SKM-1 treated with dmso at 0.1 percent for 144 hours (cell line): ENCODE measurements around the gene ROBO2.

Experiments used
- DNase-seq: peaks from one replicate; lab custom pipeline; 2025; ENCODE audit not compliant: unreplicated experiment; lab: John Stamatoyannopoulos, UW

The ROBO2 gene

DNA sequence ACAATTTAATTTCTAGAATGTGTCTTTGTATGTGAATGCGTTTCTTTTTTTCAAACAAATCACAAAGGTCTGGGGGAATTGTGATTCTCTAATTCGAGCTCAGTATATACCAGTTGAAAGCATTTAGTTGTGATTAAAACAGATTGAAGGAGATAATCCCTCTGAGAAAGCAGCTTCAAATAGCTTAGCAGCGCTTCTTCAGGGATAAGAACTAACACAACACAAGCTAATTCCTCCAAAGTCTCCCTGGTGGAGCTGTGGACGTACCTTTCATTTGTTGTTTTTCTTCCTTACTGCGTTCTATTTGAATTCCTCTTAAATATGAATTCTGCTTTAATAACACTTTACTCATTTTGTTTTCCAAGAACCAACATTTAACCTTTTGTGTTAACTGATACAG, 286.7 kb downstream of the ROBO2 start:
- no peak for DNase-seq

DNA sequence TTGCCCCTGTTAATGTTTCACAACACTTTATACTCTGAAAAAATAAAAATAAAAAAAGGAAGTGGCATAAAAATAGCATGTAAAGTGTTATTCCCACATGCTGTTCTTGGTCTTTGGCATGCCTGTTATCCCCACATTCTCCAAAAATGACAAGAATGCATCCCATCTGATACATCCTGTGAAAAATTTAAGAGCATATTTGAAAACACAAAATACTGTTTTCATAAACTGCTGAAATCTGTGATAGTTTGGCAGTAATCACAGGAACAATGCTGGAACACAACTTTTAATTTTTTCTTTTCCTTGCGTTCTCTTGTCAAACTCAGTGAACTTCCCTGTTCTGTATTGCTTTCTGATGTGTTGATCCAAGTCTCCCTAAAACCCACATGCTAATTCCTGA, 288.8 kb downstream of the ROBO2 start:
- no peak for DNase-seq

DNA sequence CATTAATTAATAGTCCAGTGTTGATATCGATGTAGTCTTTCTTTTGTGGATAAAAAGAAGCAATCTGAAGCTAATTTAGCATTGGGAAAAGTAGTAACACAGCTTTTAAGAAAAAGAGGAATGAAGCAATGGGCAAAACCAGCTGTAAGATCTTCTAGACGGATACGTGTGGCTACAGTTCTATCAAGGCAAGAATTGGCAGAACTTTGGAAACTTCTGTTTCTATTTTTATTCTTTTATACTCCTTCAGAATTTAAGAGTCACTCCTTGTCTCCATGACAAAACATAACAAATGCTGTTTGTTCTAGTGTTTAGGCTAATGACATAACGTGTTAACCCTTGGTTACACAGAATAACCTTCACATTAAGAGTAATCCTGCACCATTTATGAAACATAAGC, 289.2 kb downstream of the ROBO2 start:
- DNase-seq: no peak

DNA sequence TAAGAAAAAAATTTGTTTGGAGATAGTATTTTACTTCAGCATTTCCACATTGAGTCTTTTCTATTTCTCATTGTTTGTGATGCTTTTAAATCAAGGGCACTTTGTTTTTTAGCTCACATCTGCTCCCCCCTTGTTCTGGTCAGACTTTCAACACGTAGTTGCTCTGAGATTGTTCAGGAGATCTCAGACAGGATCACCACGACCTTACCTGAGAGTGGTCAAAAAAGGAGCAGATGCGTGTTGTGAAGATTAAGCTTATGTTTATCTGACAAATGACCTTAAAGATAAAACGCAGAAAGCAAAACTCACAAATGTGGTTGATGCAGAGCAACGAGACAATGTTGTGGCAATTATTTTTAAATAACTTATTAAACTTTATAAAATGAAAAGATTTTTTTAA, 298.3 kb downstream of the ROBO2 start:
- no peak for DNase-seq

DNA sequence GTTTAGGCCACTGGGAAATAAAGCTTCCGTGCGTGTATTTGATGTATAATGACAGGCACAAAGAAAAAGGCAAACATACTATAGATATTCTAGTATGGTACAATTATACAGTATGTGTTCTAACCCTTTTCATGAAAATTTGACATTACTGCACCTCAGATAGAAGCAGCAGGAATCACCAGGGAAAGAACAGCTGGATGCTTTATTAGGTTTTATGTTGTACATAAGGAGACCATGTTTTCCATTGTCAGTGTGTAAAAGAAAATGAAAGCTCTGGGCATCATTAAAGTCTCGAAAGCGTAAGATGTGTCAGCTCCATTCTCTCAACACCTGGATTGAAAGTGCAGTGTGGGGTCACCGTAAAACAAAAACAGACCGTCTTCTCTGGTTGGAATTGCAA, 302.1 kb downstream of the ROBO2 start:
- no peak for DNase-seq

DNA sequence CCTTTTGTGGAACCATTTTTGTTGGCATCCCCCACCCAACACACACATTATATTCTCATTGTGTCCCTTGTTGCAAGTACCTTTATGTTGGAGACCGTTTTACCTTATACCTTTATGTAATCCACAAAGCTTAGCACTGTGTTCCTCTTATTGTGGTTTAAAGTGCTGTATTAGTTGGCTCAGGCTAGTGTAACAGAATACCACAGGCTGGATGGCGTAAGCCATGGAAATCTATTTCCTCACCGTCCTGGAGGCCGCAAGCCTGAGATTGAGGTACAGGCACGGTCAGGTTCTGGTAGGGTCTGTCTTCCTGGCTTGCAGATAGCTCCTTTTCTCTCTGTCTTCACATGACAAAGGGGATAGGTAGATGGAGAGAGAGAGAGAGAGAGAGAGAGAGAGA, 302.8 kb downstream of the ROBO2 start:
- peak; percentile 91 for DNase-seq

DNA sequence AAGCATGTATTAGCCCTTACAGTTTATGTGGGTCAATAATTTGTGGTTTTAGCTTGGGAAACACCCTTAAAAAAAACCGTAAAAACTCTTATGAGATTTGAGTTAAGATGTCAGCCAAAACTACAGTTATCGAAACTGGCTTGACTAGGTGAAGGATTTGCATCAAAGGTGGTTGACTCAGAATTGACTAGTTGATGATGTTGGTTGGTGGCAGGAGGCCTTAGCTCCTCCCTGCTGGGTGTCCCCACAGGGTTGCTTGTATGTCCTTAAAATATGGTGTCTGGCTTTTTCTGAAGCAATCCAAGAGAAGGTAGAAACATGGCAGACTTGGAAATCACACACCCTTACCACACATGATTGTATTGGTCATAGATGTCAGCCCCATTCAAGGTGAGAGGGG, 305.1 kb downstream of the ROBO2 start:
- DNase-seq: no peak

DNA sequence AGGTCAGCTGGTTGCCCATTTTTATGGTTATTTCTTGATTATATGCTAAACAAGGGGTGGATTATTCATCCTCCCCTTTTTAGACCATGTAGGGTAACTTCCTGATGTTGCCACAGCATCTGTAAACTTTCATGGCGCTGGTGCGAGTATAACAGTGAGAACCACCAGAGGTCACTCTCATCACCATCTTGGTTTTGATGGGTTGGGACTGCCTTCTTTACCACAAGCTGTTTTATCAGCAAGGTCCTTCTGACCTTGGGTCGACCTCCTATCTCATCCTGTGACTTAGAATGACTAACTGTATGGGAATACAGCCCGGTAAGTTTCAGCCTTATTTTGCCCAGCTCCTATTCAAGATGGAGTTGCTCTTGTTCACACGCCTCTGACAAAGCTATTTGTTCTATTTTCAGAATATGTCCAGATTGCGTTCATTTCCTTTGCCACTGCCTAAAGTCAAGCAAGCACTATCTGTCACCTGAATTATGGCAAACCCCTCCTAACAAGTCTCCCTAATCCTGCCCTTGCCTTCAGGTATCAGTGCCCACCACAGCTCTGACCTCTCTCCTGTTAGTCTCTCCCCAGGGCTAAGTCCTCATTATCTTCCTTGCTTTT, 308.5 kb downstream of the ROBO2 start:
- DNase-seq: no peak

DNA sequence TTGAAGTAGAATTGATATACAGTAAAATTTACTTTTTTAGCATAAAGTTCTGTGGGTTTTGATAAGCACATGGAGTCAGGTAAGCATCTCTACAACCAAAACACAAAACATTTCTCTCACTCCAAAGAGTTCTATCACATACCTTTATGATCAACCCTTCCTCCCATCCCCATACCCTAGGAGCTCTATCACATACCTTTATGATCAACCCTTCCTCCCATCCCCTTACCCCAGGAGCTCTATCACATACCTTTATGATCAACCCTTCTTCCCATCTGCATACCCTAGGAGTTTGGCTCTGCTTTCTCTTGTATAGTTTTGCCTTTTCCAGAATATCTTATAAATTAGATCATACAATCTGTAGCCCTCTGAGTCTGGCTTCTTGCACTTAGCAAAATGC, 315.1 kb downstream of the ROBO2 start:
- DNase-seq: no peak

DNA sequence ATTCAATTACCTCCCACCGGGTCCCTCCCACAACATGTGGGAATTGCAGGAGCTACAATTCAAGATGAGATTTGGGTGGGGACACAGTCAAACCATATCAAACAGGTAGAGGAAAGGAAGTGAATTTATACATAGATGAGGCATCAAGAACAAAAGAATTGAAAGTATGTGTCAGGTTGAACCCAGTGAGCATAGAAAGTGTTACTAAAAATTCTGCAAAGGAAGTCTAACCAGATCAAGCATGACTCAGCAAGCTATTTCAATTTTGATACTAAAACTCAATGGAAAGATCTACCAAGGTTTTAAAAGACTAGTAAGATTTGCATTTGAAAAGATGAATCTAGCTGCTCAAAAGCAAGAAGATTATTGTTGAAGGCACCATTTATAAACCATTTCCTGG, 323.0 kb downstream of the ROBO2 start:
- no peak for DNase-seq

DNA sequence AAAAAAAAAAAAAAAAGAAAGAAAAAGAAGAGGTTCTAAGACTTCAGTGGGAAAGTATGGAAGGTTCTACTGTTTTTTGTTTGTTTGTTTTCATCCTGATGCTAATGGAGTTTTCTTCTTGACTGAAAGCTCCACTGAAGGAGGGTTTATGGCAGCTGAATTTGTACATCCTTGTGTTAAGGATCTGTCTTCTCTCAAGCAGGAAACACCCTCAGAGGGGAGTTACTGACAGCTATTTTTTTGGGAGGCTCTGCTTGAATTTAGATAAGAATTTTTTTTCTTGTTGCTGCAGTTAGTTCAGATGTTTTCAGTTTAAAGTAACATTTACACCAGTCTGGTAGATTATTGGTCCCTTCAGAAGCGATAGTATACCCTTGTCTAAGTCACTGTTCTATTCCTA, 325.3 kb downstream of the ROBO2 start:
- DNase-seq: no peak

DNA sequence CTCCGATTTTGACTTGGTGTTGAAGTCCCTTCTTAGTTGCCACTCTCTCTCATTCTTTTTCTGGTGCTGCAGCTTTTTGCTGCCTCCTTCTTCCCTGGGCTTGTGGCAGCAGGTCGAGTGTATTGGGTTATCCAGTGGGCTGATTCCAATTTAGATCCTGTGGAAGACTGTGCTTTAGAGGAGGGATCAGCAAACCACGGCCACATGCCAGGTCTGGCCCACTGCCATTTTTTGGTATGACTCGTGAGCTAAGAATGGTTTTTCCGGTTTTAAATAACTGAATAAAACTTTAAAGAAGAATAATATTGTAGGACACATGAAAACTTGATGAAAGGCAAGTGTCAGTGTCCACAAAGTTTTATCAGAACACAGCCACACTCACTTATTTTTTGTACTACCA, 330.5 kb downstream of the ROBO2 start:
- no peak for DNase-seq

DNA sequence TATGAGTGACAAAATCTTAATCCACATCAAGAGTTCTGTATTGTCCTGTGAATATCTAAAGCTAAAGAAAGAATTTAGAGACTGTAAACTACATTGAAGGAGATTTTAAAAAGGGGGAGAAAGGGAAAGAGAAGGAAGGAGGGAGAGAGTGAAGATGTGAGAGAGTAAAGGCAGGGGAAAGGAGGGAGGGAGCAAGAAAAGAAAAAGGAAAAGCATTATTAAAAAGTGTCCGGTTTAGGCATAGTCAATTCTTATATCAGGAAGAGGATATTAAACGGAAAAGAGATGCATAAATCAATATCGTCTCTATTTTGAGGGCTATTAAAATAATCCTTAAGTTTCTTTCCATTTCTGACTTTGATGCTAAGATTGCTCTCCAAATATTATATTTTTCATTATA, 332.1 kb downstream of the ROBO2 start:
- DNase-seq: no peak

DNA sequence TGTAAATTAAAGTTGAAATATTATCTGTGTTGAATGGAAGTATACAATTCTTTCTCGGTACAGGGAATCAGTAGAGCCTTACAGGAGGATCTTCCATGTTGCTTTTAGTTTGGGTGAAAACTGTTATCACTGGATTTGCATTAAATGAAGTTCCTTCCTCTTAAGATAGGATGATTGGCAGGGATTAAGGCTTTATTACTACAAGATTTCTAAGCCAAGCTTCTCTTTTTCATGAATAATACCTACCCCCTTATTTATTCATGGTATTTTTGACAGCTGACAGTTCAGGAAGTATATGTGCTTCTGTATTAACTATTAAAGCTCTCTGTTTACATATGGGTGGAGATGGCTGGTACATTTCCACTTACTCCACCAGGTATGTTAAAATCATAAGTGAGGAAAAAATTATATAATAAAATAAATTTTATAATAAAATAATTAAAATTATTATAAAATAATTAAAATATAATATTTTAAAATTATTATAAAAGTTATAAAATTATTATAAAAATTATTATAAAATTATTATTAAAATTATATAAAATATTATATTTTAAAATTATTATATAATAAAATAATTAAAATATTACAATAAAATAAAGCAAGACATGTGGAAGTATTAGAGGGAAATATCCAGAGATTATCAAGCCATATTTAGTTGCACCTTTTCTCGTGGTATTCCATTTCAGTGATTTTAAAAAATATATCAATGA, 332.9 kb downstream of the ROBO2 start:
- DNase-seq: no peak

DNA sequence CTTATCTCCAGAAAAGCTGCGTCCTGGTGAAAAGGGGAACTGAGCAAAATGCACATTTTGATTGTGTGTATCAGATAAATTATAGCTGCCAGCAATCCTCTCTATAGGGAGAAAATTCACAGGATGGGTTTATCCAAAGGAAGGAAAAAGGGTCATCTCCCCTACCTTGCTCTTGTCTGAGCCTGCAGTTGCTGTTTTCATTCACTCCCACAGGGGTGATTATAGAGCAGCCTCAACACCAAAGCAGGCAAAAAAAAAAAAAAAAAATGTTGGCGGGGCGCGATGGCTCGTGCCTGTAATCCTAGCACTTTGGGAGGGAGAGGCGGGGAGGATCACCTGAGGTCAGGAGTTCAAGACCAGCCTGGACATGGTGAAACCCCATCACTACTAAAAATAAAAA, 333.7 kb downstream of the ROBO2 start:
- DNase-seq: no peak

DNA sequence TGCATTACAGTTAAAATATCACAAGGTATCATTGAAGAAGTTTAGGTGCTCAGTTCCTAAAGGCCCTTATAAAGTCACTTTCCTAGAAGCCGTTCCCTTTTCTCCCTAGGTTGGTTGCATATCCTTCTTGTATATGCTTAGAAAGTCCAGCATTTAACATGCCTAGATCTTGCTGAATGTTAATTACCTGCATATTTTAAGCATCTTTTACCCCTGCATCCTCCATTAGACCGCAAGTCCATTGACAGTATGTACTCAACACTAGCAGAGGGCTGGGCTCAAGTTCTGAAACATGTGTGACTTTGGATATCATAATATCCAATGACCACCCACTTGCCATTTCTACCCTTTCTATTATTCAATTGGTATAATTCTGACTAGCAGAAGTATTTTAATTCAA, 336.6 kb downstream of the ROBO2 start:
- DNase-seq: no peak

DNA sequence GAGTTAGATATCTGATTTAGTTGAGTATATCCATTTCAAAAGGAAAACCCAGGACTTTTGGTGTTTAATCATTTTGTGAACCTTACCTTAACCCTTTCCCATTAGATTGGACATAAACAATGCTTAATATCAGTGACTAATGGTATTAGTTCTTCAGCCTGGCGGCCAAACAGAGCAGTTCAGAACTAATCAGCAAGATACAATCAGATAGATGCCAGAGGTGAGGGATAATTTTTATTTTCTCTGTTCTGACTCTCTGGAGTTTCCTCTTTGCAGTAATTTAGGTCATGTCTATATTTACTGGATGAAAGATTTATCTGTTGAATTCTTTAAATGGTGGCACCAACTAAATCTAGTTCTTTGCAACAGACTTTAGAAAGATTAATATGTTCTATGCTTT, 337.8 kb downstream of the ROBO2 start:
- no peak for DNase-seq

DNA sequence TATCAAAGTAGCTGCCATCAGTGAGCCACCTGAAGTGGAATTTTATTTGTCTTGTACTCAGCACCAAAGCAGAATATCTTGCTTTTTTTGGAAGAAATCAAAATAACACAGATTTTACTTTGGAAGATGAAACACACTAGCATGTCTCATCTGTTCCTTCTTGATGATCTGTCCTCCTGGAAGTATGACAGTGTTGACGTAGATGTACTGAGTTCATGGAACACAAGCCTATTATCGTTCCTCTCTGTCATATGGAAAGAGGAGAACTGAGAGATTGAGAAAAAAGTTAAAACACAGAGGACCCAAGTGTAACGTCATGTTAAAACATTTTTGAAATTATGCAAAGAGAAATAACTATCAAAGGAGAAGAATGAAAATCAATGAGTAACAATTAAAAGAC, 340.2 kb downstream of the ROBO2 start:
- DNase-seq: no peak

DNA sequence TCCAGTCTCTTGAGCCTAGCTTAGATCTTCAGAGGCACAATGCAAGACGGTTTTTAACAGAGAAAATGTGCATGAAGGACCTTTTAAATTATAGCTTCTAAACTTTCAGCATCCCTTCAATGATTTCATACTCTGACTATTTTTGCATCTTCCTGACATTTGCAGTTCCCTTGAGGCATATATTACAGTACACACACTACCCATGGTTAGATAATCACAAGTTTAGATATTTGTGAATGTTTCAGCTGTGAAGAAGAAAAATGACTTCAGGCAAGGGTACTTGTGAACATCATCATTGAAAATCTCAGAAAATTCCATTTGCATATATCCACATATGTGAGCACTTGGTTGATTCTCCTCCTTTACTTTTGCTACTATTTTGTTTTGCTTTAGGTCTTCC, 341.5 kb downstream of the ROBO2 start:
- no peak for DNase-seq

DNA sequence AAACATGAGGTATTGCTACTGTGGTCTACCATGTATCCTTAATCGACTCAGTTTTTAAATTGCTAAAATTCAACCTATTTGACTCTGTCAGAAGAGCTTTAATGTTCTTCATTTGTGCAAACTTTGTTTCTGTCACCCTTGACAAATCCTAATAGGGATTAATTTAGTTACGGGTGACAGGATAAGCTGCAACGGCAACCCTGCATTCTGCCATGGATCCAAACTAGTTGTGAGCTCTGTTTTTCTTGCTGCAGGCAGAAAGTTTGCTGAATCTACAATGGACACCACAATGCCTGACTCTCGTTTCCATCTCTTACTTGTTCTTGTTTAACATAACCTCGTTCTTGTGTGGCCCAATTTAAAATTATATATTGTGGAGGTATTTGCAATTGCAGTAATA, 352.3 kb downstream of the ROBO2 start:
- no peak for DNase-seq

DNA sequence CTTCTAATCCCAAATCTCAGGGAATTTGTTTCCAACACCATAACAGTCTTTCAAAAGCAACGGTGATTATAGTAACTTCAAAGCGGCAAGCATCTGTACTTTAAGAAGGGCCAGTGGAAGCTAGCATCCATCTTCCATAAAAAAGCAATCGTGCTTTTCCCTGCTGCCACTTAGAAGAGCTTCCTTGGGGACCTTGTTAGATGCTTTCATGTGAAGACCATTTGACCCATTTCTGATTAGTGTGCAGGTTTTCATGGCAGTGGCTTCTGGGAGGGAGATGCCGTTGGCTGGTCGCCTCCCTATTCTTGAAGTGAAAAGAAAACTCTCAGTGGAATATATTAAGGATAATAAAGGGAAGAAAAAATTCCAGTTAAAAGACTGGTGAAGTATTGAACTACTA, 354.1 kb downstream of the ROBO2 start:
- DNase-seq: no peak

DNA sequence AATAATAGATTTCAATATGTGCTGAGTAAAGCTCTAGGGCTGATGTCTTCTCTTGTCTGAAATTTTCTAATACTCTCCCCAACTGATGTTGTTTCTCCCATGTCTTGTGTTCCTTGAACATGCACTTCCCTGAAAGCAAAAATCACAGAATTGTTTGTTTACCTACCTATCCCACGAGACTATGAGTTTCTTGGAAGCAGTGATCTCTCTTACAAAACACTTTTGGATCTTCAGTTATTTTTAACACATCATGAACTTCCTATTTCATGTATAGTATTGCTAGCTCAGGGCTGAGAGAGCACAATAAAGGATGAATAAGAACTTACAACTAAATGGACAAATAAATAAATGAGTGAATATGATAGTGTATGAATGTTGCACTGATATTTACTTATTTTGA, 365.0 kb downstream of the ROBO2 start:
- no peak for DNase-seq

DNA sequence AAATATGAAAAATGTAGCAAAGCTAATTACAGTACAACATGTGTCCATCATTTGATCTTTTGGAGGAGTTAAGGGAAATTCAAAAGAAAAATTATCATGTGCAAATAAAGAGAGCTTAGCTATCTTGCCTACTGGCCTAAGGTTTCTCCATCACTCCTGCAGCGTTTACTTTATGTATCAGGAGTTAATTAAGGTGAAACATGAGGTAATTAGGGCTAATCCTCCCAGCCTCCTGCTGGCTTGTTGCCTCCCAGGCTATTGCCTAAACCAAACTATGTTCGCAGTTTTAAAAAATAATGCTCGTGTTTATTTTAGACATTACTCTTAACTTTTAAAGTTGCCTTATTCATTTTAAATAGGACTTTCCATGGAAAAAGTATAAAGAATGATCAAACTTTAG, 367.5 kb downstream of the ROBO2 start:
- DNase-seq: no peak
